Endothelial cell of umbilical vein (primary cell): ENCODE data around the gene NOS2. TPM values are rescaled to one million over a fixed set of nuclear protein-coding genes. Genes with fewer than 3 reads are reported as not detected.
"Not testable (repeated sequence)": the region's sequence is repeated elsewhere in the genome, so short reads cannot be mapped to it uniquely, and the experiment has no call there.

ENCODE experiments used
- BruUV-seq: library from RNA; stranded (reverse); fragments of 400-500 nt; replicated peaks from 2 replicates; lab custom pipeline; 2021; lab: Mats Ljungman, UMichigan
- CTCF ChIA-PET: fragments of 300-600, 350-600 bp; sonication (Branson Sonifier 250); formaldehyde crosslinking; loops from one replicate; lab custom pipeline; 2021; ENCODE audit warnings: antibody characterized with exemption, inconsistent platforms; lab: Charles Lee
- POLR2A ChIA-PET: fragments of 300-600, 350-600 bp; sonication (Branson Sonifier 250); formaldehyde crosslinking; loops from one replicate; lab custom pipeline; 2021; ENCODE audit warnings: antibody characterized with exemption, inconsistent platforms; lab: Charles Lee
- DNase-seq: peaks from one replicate; pipeline ENCODE4 v3.0.0-alpha.2; 2011; ENCODE audit warnings: low read depth, low spot score
- FAIRE-seq: peaks from 2 replicates; lab custom pipeline; 2011; peaks lifted over from hg19 to GRCh38; lab: Jason Lieb, UNC
- H2AFZ ChIP-seq: 2 replicates; pipeline ENCODE4 v1.6.0; 2012; ENCODE audit warnings: low read depth, low read length, control low read depth, inconsistent platforms
- H3K27ac ChIP-seq: 2 replicates; pipeline ENCODE4 v1.5.1; 2011; ENCODE audit warnings: low read depth, mild to moderate bottlenecking, control low read depth, low read length, moderate library complexity; ENCODE audit not compliant: insufficient read depth
- H3K27me3 ChIP-seq, 2 experiments: 2 replicates each; pipeline versions ENCODE4 v1.6.0 to v1.6.1; 2011; ENCODE audit warnings: low read length in 2 of 2, mixed read lengths in 1 of 2; ENCODE audit not compliant: control insufficient read depth in 2 of 2, insufficient read depth in 2 of 2
- H3K36me3 ChIP-seq, 2 experiments: 2 replicates in 1 of 2; 3 replicates in 1 of 2; pipeline ENCODE4 v1.5.1; 2011; ENCODE audit warnings: low read length in 2 of 2, mild to moderate bottlenecking in 1 of 2, moderate library complexity in 1 of 2; ENCODE audit not compliant: control insufficient read depth in 2 of 2, insufficient read depth in 2 of 2; ENCODE audit errors: extremely low read depth in 1 of 2
- H3K4me1 ChIP-seq: 3 replicates; pipeline ENCODE4 v1.5.1; 2011; ENCODE audit warnings: mild to moderate bottlenecking, low read length; ENCODE audit not compliant: control insufficient read depth, insufficient read depth; ENCODE audit errors: extremely low read depth
- H3K4me2 ChIP-seq: 2 replicates; pipeline ENCODE4 v1.6.1; 2011; ENCODE audit warnings: low read length, control low read depth, mixed read lengths; ENCODE audit not compliant: insufficient read depth
- H3K4me3 ChIP-seq, 3 experiments: fragments of 200-600 bp in 1 of 3; sonication (generic), shearing (Covaris generic) in 1 of 3; replicated peaks in 1 of 3; 2 replicates each; pipeline ENCODE4 v1.5.1; 2011 to 2016; ENCODE audit warnings: control low read depth in 3 of 3, low read length in 3 of 3, mild to moderate bottlenecking in 2 of 3, inconsistent platforms in 1 of 3, low read depth in 1 of 3, moderate library complexity in 1 of 3; ENCODE audit not compliant: insufficient read depth in 1 of 3
- H3K79me2 ChIP-seq: 2 replicates; pipeline ENCODE4 v1.6.0; 2012; ENCODE audit warnings: low read length, inconsistent platforms; ENCODE audit not compliant: control insufficient read depth, insufficient read depth
- H3K9ac ChIP-seq: replicated peaks from 2 replicates; pipeline ENCODE3; 2011; ENCODE audit warnings: low read length, control low read depth; ENCODE audit not compliant: insufficient read depth; ENCODE audit errors: extremely low read depth
- H3K9me1 ChIP-seq: replicated peaks from 3 replicates; pipeline ENCODE4 v1.6.0; 2011; ENCODE audit warnings: mild to moderate bottlenecking, low read length; ENCODE audit not compliant: control insufficient read depth, insufficient read depth; ENCODE audit errors: extremely low read depth
- H3K9me3 ChIP-seq: replicated peaks from 2 replicates; pipeline ENCODE4 v1.5.1; 2012; ENCODE audit warnings: low read length, inconsistent platforms; ENCODE audit not compliant: control insufficient read depth, insufficient read depth
- H4K20me1 ChIP-seq: replicated peaks from 2 replicates; pipeline ENCODE3; 2011; ENCODE audit warnings: mild to moderate bottlenecking, low read length; ENCODE audit not compliant: control insufficient read depth, insufficient read depth; ENCODE audit errors: extremely low read depth
- CTCF ChIP-seq, 2 donors: IDR thresholded peaks; 1 replicate in 1 of 2; 2 replicates in 1 of 2; pipeline ENCODE4 v1.5.1; 2011; ENCODE audit warnings: low read length in 2 of 2, mild to moderate bottlenecking in 2 of 2, moderate library complexity in 2 of 2, control low read depth in 1 of 2, inconsistent platforms in 1 of 2, low read depth in 1 of 2; ENCODE audit not compliant: insufficient read depth in 1 of 2; ENCODE audit errors: extremely low read depth in 1 of 2
- FOS ChIP-seq: IDR thresholded peaks from 2 replicates; pipeline ENCODE4 v1.6.1; 2011; ENCODE audit warnings: mild to moderate bottlenecking, low read length, moderate library complexity, borderline replicate concordance; ENCODE audit not compliant: insufficient read depth
- JUN ChIP-seq: IDR thresholded peaks from 2 replicates; pipeline ENCODE4 v1.6.1; 2011; ENCODE audit warnings: borderline replicate concordance, low read depth; ENCODE audit not compliant: insufficient read length, insufficient read depth
- MAX ChIP-seq: IDR thresholded peaks from 2 replicates; pipeline ENCODE4 v1.6.1; 2011; ENCODE audit not compliant: insufficient read depth, insufficient read length
- MYC ChIP-seq: IDR thresholded peaks from one replicate; pipeline ENCODE4 v1.6.1; 2011; ENCODE audit warnings: mild to moderate bottlenecking, low read depth, low read length
- POLR2A ChIP-seq: IDR thresholded peaks from 2 replicates; pipeline ENCODE4 v1.6.1; 2012; ENCODE audit warnings: low read depth, mild to moderate bottlenecking, control low read depth, low read length
- POLR2AphosphoS5 ChIP-seq: IDR thresholded peaks from 2 replicates; pipeline ENCODE4 v1.6.1; 2012; ENCODE audit warnings: low read depth, mild to moderate bottlenecking, control low read depth, low read length, moderate library complexity; ENCODE audit not compliant: insufficient read depth
- dilution Hi-C: fragments of 300-500 bp; cut with MboI; formaldehyde crosslinking; loops from one replicate; pipeline ENCODE4 v1.15.0; 2019; ENCODE audit warnings: low sequenced_read_pairs; ENCODE audit not compliant: extremely low pct_ligation_motif_present
- intact Hi-C: fragments of 100-400 bp; cut with micrococcal nuclease; formaldehyde crosslinking; loops from one replicate; pipeline ENCODE4 v1.10.0; 2022
- polyA plus RNA-seq, 4 experiments: library from polyadenylated mRNA; depleted of rRNA in 3 of 4; stranded (reverse) in 3 of 4; unstranded in 1 of 4; fragments of >200 nt; gene quantifications; 2 replicates each; pipeline versions ENCODE4 v1.2.1 to v1.2.3, GENCODE V29; 2011 to 2012; ENCODE audit warnings: missing spikeins in 1 of 4
- total RNA-seq: library from RNA; stranded (reverse); gene quantifications from 2 replicates; pipeline ENCODE4 v1.2.3, GENCODE V29; 2021

Gene NOS2
- total and polyA plus RNA-seq, 2 donors (not counting 3 experiments of a cell fraction or from before 2014, with no cell fraction given), result 0.01 TPM; not detected in 1

GRCh38 chr17:27762527-27763305 is 37.6 kb downstream of the NOS2 start:
- Histone ChIP-seq H3K79me2 (no peaks in the 10 kb centered on the region), H3K27me3 (no peaks in the 10 kb centered on the region), H2AFZ (no peak overlapping the region), H3K36me3 (no peaks in the 10 kb centered on the region), H3K4me3 (no peak overlapping the region), H3K9me3 (no peaks in the 10 kb centered on the region), H3K9me1 (no peaks in the 10 kb centered on the region), H3K27ac (no peak overlapping the region), H3K4me1 (no peaks in the 10 kb centered on the region), H3K4me2 (no peak overlapping the region), H4K20me1 (no peaks in the 10 kb centered on the region), H3K9ac (no peak overlapping the region)
- DNase-seq (peak; percentile 10), FAIRE-seq (no peak)
- dilution Hi-C loops (no loop called here), intact Hi-C loops (no loop called here)
- no TSS peak for BruUV-seq
- POLR2A ChIA-PET, result no interaction called here
- TF ChIP-seq JUN, result no peak
- no peak for TF ChIP-seq MYC
- TF ChIP-seq FOS, result no peak
- TF ChIP-seq POLR2AphosphoS5, result no peak
- TF ChIP-seq MAX, result no peak
- TF ChIP-seq CTCF (IDR thresholded peaks at IDR 0.05; ENCODE audit: extremely low read depth in 1 of 2, insufficient read depth in 1 of 2, low read depth in 1 of 2, low read length in 2 of 2), result no peak
- no peak for TF ChIP-seq POLR2A
- CTCF ChIA-PET, result interaction anchor here (1.2 to 5.8 kb wide), 2 partner anchors 108 to 119 kb away, joined by 4 to 286 read pairs; no protein-coding TSS in a partner anchor

GRCh38 chr17:27760931-27761330 is 39.4 kb downstream of the NOS2 start:
- intact Hi-C loops, result loop anchor here (1.0 kb wide), 2 partner anchors 119 to 490 kb away; no protein-coding TSS in a partner anchor
- H3K9ac ChIP-seq, dilution Hi-C loops, BruUV-seq, H3K27ac ChIP-seq, H3K27me3 ChIP-seq, H3K9me3 ChIP-seq, H3K4me1 ChIP-seq, H3K4me3 ChIP-seq, H4K20me1 ChIP-seq, H3K79me2 ChIP-seq, H3K9me1 ChIP-seq, H3K4me2 ChIP-seq, H2AFZ ChIP-seq, DNase-seq, FAIRE-seq, H3K36me3 ChIP-seq, POLR2A ChIA-PET: not testable (repeated sequence)
- CTCF ChIA-PET, result interaction anchor here (1.8 to 8.3 kb wide), 4 partner anchors 44 to 491 kb away, joined by 17 to 286 read pairs (median 146); no protein-coding TSS in a partner anchor
